Stomach smooth muscle (tissue), 2 donors: ENCODE results near the gene CFAP100.

ENCODE experiments used
- H3K27ac ChIP-seq: one replicate; pipeline ENCODE4 v1.7.0; 2013; ENCODE audit warnings: mild to moderate bottlenecking, low read length, inconsistent platforms
- H3K27me3 ChIP-seq, 2 donors: one replicate each; pipeline ENCODE4 v1.7.0; 2013; ENCODE audit warnings: low read length in 2 of 2; ENCODE audit not compliant: insufficient read depth in 2 of 2, control insufficient read depth in 1 of 2
- H3K36me3 ChIP-seq, 2 donors: one replicate each; pipeline ENCODE4 v1.7.0; 2013; ENCODE audit warnings: low read length in 2 of 2; ENCODE audit not compliant: control insufficient read depth in 2 of 2, insufficient read depth in 2 of 2
- H3K4me1 ChIP-seq: one replicate; pipeline ENCODE4 v1.7.0; 2013; ENCODE audit warnings: low read length; ENCODE audit not compliant: control insufficient read depth, insufficient read depth
- H3K4me3 ChIP-seq, 2 donors: one replicate each; pipeline ENCODE4 v1.7.0; 2013; ENCODE audit warnings: low read length in 2 of 2
- H3K9ac ChIP-seq, 2 donors: one replicate each; pipeline ENCODE4 v1.7.0; 2013; ENCODE audit warnings: low read length in 2 of 2, mild to moderate bottlenecking in 1 of 2
- H3K9me3 ChIP-seq, 2 donors: one replicate each; pipeline ENCODE4 v1.7.0; 2013; ENCODE audit warnings: low read length in 2 of 2; ENCODE audit not compliant: control insufficient read depth in 2 of 2
- donor health status: healthy.
- donor health status: Pancreatic carcinoma.

CFAP100 gene

DNA sequence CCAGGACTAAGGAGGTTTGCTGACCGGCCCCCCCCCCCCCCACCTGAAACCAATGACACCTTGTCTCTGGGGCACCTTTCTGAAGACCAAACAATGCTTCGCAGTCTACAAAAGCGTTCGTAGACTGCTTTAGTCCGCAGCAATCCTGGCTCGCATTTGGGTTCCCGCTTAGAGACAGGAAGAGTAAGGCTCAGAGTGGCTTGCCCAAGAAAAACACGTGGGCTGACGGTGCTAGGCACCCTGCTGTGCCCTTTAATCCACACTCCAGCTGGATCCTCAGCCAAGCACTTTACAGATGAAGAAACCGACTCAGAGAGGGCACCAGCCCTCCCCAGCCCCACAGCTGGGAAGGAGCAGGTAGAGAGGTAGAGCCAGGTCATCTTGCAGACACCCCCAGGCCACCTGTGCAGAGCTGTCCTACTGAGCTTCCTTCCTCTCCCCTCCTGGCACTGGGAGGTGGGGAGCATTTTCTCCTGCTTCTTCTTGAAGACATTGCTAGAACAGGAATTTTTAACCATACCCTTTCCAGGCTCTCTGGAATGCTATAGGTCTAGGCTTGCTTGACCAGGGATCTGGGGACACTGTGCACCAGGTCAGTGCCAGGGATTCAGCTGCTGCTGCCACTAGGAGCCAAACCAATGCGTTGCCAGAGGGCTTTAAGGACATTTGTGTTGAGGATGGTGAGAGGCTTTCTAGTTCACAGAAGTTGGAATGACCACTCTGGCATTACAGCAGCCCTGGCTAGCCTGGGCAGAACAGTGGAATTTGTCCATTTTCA lies 36.5 kb upstream of the CFAP100 start:
- H3K9me3 ChIP-seq, result peaks cover 0 to 3% of the 10 kb centered on the region in 2 donors
- peak overlapping the region; percentile 79 to 81 for H3K4me3 ChIP-seq
- H3K36me3 ChIP-seq, result no peaks in the 10 kb centered on the region
- peaks cover 2 to 3% of the 10 kb centered on the region in 2 donors for H3K27me3 ChIP-seq
- peak overlapping the region in 1 of 2 donors; percentile 46 for H3K9ac ChIP-seq
- peak overlapping the region; percentile 46 for H3K27ac ChIP-seq
- H3K4me1 ChIP-seq, result peaks cover 30% of the 10 kb centered on the region

GRCh38 chr3:126358816-126359181 lies 35.9 kb upstream of the CFAP100 start:
- no peak overlapping the region for H3K4me3 ChIP-seq
- no peak overlapping the region for H3K9ac ChIP-seq
- H3K36me3 ChIP-seq, result no peaks in the 10 kb centered on the region
- H3K9me3 ChIP-seq, result peaks cover 0 to 3% of the 10 kb centered on the region in 2 donors
- no peak overlapping the region for H3K27ac ChIP-seq
- H3K27me3 ChIP-seq, result peaks cover 2 to 3% of the 10 kb centered on the region in 2 donors
- peaks cover 30% of the 10 kb centered on the region for H3K4me1 ChIP-seq

DNA sequence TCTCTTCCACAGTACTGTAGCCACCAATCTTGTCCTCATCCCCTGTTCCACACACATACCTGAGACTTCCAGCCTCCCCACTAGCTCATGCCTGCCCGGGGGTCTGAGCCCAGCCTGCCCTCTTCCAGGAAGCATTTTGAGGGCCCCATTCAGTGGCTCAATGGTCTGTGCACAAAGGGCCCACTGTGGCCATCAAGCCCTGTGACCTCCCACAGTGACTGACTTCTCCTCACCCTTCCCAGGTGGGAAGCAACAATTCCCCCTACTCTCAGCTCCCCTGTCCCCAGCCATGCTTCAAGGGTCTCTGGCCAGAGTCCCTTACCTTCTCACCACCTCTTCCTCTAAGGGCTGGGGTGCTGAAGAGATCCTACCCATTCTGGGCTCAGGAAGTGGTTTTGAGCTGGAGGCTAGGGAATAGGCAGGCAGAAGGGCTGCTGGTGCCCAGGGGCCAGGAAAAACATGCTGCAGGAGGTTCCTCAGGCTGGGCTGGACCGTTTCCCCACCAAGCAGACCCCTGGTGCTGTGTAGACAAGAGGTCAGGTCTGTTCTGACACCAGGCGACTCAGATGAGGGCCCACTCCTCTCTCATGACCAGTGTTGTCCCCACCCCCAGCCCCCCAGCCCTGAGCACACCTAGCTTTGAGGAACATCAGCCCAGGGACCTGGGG lies 34.5 kb upstream of the CFAP100 start:
- H3K9ac ChIP-seq, result no peak overlapping the region
- no peaks in the 10 kb centered on the region for H3K36me3 ChIP-seq
- peaks cover 2 to 3% of the 10 kb centered on the region in 2 donors for H3K27me3 ChIP-seq
- no peak overlapping the region for H3K4me3 ChIP-seq
- H3K27ac ChIP-seq, result no peak overlapping the region
- peaks cover 19% of the 10 kb centered on the region for H3K4me1 ChIP-seq
- peaks cover 0 to 3% of the 10 kb centered on the region in 2 donors for H3K9me3 ChIP-seq

DNA sequence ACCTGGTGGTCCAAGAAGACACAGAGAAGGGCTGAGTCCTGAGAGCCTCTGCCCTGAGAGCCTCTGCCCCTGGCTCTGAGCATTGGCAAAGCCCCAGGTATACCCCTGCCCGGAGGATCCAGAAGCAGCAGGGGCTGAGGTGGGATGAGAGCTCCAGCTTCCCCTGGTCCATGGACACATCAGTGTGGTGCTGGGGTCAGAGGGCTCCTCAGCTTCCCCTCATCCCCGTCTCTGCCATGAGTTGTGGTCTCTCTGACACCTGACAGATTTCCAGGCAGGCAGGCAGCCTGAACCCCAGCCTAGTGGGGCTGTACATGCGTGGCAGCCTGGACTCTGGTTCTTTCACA lies 34.0 kb upstream of the CFAP100 start:
- peaks cover 14% of the 10 kb centered on the region for H3K4me1 ChIP-seq
- H3K36me3 ChIP-seq, result no peaks in the 10 kb centered on the region
- no peak overlapping the region for H3K27ac ChIP-seq
- no peak overlapping the region for H3K9ac ChIP-seq
- H3K27me3 ChIP-seq, result peaks cover 2 to 3% of the 10 kb centered on the region in 2 donors
- peaks cover 0 to 3% of the 10 kb centered on the region in 2 donors for H3K9me3 ChIP-seq
- no peak overlapping the region for H3K4me3 ChIP-seq

- Histone ChIP-seq H3K4me3 (no peak overlapping the region), H3K27me3 (peaks cover 2 to 3% of the 10 kb centered on the region in 2 donors), H3K27ac (no peak overlapping the region), H3K4me1 (peaks cover 11% of the 10 kb centered on the region), H3K9ac (no peak overlapping the region), H3K9me3 (peaks cover 0 to 3% of the 10 kb centered on the region in 2 donors), H3K36me3 (no peaks in the 10 kb centered on the region)
Measured at GRCh38 chr3:126361211-126361610, 33.5 kb upstream of the CFAP100 start.

- no peaks in the 10 kb centered on the region for H3K4me1 ChIP-seq
- H3K27me3 ChIP-seq, result peaks cover 2 to 3% of the 10 kb centered on the region in 2 donors
- peaks cover 0 to 3% of the 10 kb centered on the region in 2 donors for H3K9me3 ChIP-seq
- H3K4me3 ChIP-seq, result no peak overlapping the region
- no peaks in the 10 kb centered on the region for H3K36me3 ChIP-seq
- H3K27ac ChIP-seq, result no peak overlapping the region
- H3K9ac ChIP-seq, result no peak overlapping the region
Measured at GRCh38 chr3:126364130-126364695, 30.5 kb upstream of the CFAP100 start.

DNA sequence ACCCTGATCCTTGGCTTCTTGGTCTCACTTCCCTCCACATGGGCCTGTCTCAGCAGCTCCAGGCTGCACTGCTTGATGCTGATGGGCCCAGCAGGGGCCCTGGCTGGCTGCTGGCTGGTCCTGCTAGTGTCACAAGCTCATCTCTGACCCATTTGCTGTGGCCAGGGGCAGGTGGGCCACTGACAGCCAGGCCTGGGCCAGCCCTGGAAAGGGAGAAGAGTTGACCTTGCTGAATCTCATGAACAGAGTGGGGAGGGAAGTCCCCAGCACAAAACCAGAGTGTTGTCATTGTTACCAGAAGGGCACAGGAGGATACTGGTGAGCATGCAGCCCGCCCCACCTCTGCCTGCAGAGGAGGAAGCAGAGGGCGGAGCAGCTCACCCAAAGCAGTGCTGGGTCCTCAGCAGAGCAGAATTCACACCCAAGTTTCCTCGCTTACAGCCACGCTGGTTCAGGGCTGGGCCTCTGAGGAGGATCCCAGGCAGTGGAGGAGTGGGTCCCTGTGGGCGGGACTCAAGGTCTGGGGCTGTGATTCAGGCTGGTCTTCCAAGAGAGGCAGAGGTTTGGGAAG lies 29.9 kb upstream of the CFAP100 start:
- no peak overlapping the region for H3K9ac ChIP-seq

DNA sequence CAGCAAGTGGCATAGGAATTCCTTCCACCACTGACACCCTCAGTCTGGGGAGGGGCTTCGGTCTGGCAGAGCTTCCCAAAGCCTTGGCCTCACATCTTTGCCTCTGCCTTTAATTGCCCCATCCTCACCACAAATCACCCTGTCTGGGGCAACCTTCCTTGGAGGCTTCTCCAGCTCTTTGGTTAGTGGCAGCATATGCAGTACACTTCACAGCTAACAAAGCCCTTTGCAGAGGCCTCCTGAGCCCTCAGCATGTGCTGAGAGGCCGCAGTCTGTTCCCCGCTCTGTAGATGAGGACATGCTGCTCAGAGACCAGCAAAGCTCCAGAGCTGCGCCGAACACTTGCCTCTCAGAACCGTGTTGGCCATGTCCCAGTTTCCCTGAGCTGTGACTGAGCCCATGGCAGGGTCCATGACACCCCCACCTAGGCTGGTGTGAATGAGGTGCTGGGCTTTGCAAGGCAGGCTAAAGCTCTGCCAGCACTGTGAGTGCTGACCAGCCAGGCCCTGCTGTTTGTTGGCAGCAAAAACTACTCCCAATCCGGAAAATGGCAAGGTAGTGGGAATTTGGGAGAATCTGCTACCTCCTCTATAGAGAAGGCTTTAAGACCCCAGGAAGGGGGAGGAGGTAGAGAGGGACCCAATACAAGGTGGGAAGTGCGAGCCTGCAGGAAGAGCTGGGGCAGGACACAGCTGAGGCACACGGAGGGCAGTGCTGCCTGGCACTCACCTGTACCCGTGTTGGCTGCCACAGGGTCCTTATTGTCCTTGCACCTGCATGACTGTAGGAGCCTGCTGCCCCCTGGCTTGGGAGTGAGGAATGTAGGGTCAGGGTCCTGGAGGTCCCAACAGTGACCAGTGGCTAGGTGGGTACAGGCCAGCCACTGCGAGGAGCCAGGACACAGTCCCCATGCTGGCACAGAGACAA lies 29.1 kb upstream of the CFAP100 start:
- no peak overlapping the region for H3K9ac ChIP-seq
- H3K9me3 ChIP-seq, result no peaks in the 10 kb centered on the region
- H3K27me3 ChIP-seq, result peaks cover 2 to 3% of the 10 kb centered on the region in 2 donors
- no peaks in the 10 kb centered on the region for H3K4me1 ChIP-seq
- H3K27ac ChIP-seq, result no peak overlapping the region
- no peak overlapping the region for H3K4me3 ChIP-seq
- H3K36me3 ChIP-seq, result no peaks in the 10 kb centered on the region

More for the DNA sequence above, 29.9 kb upstream of the CFAP100 start:
- H3K4me3 ChIP-seq, result no peak overlapping the region
- H3K27me3 ChIP-seq, result peaks cover 2 to 3% of the 10 kb centered on the region in 2 donors
- H3K9me3 ChIP-seq, result no peaks in the 10 kb centered on the region
- no peaks in the 10 kb centered on the region for H3K36me3 ChIP-seq
- no peak overlapping the region for H3K27ac ChIP-seq
- H3K4me1 ChIP-seq, result no peaks in the 10 kb centered on the region

DNA sequence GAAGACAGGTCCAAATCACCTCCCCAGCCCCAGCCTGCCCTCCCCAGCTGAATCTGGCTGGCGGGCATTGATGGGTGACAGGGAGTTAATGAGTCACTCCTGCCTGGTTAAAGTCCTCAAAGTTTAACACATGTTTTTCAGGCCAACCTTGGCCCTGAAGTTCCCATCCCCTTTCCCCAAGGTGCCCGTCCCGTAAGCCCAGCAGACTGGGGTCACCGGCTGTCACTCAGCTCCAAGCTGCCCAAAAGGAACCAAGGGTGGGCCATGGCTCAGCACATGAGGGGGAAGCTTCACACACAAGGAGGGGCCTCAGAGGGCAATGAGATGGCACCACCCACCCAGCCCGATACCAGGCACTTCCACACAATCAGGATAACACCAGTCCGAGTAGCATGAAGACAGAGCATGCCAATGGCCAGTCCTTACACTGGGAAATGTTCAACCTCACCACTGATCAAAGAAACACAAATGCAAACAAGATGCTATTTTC lies 27.3 kb upstream of the CFAP100 start:
- H3K27me3 ChIP-seq, result no peaks in the 10 kb centered on the region
- no peak overlapping the region for H3K4me3 ChIP-seq
- no peaks in the 10 kb centered on the region for H3K4me1 ChIP-seq
- H3K9ac ChIP-seq, result no peak overlapping the region
- H3K9me3 ChIP-seq, result no peaks in the 10 kb centered on the region
- no peak overlapping the region for H3K27ac ChIP-seq
- H3K36me3 ChIP-seq, result no peaks in the 10 kb centered on the region

GRCh38 chr3:126369490-126369889 lies 25.2 kb upstream of the CFAP100 start:
- H3K4me3 ChIP-seq, result no peak overlapping the region
- no peaks in the 10 kb centered on the region for H3K36me3 ChIP-seq
- H3K9ac ChIP-seq, result no peak overlapping the region
- no peaks in the 10 kb centered on the region for H3K27me3 ChIP-seq
- H3K27ac ChIP-seq, result no peak overlapping the region
- H3K4me1 ChIP-seq, result no peaks in the 10 kb centered on the region
- no peaks in the 10 kb centered on the region for H3K9me3 ChIP-seq
